DOHH2 (cell line): ENCODE results near the gene MASP1.

Experiments
- H3F3A ChIP-seq: fragments of 200-600 bp; sonication (generic), shearing (Covaris generic); 2 replicates; pipeline ENCODE4 v1.6.0; 2016; ENCODE audit warnings: antibody characterized with exemption, mild to moderate bottlenecking; ENCODE audit not compliant: control insufficient read depth, insufficient read depth
- H3K27ac ChIP-seq: fragments of 200-600 bp; sonication (generic); 2 replicates; pipeline ENCODE4 v1.5.1; 2014; ENCODE audit warnings: low read depth, mild to moderate bottlenecking, low read length, moderate library complexity
- H3K27me3 ChIP-seq: fragments of 200-600 bp; sonication (generic); 2 replicates; pipeline ENCODE4 v1.6.1; 2014; ENCODE audit warnings: mild to moderate bottlenecking, low read length, mixed read lengths; ENCODE audit not compliant: control insufficient read depth
- H3K36me3 ChIP-seq: fragments of 200-600 bp; sonication (generic); 2 replicates; pipeline ENCODE4 v1.6.1; 2014; ENCODE audit warnings: mild to moderate bottlenecking, low read length, moderate library complexity, mixed read lengths; ENCODE audit not compliant: control insufficient read depth
- H3K4me1 ChIP-seq: fragments of 200-600 bp; sonication (generic); 2 replicates; pipeline ENCODE4 v1.6.1; 2014; ENCODE audit warnings: mild to moderate bottlenecking, low read length, mixed read lengths; ENCODE audit not compliant: control insufficient read depth
- H3K4me2 ChIP-seq: fragments of 200-600 bp; sonication (generic); 2 replicates; pipeline ENCODE4 v1.6.0; 2014; ENCODE audit warnings: mild to moderate bottlenecking, low read length, moderate library complexity
- H3K4me3 ChIP-seq: fragments of 200-600 bp; sonication (generic); 2 replicates; pipeline ENCODE4 v1.5.1; 2014; ENCODE audit warnings: mild to moderate bottlenecking, low read length, mixed read lengths
- H3K79me2 ChIP-seq: fragments of 200-600 bp; sonication (generic); 2 replicates; pipeline ENCODE4 v1.6.1; 2014; ENCODE audit warnings: mild to moderate bottlenecking, low read length, mixed read lengths; ENCODE audit not compliant: control insufficient read depth
- H3K9me2 ChIP-seq: fragments of 200-600 bp; sonication (generic); replicated peaks from 2 replicates; pipeline ENCODE4 v1.6.1; 2014; ENCODE audit warnings: mild to moderate bottlenecking, low read length, mixed read lengths; ENCODE audit not compliant: control insufficient read depth
- H3K9me3 ChIP-seq: fragments of 200-600 bp; sonication (generic); 2 replicates; pipeline ENCODE4 v1.6.1; 2014; ENCODE audit warnings: antibody characterized with exemption, low read length, mixed read lengths; ENCODE audit not compliant: control insufficient read depth, insufficient read depth
- H4K20me1 ChIP-seq: fragments of 200-600 bp; sonication (generic); 2 replicates; pipeline ENCODE4 v1.6.0; 2014; ENCODE audit warnings: low read depth, mild to moderate bottlenecking, antibody characterized with exemption, low read length, moderate library complexity; ENCODE audit not compliant: control insufficient read depth, insufficient read depth
- CTCF ChIP-seq: fragments of 200-600 bp; sonication (generic); IDR thresholded peaks from one replicate; pipeline ENCODE4 v1.5.1; 2014; ENCODE audit warnings: antibody characterized with exemption, mild to moderate bottlenecking, low read depth, low read length; ENCODE audit not compliant: poor library complexity, severe bottlenecking
- EZH2phosphoT487 ChIP-seq: fragments of 200-600 bp; sonication (generic); IDR thresholded peaks from 2 replicates; pipeline ENCODE4 v1.6.1; 2017; ENCODE audit warnings: borderline replicate concordance, mild to moderate bottlenecking, antibody characterized with exemption, low read length, moderate library complexity, mixed read lengths

The MASP1 gene

GRCh38 chr3:187223799-187224198 is 67.7 kb downstream of the MASP1 start:
- Histone ChIP-seq H3K9me2 (no peaks in the 10 kb centered on the region), H3K4me1 (peaks cover 5% of the 10 kb centered on the region; the same call in 1 of the 2 replicates), H3K79me2 (no peaks in the 10 kb centered on the region), H3F3A (no peaks in the 10 kb centered on the region), H3K27ac (no peak overlapping the region), H3K4me2 (no peak overlapping the region), H3K36me3 (no peaks in the 10 kb centered on the region), H3K27me3 (peaks cover 5% of the 10 kb centered on the region; the same call in 1 of the 2 replicates), H3K9me3 (no peaks in the 10 kb centered on the region), H3K4me3 (no peak overlapping the region), H4K20me1 (no peaks in the 10 kb centered on the region)
- no peak for TF ChIP-seq CTCF
- TF ChIP-seq EZH2phosphoT487, result no peak

GRCh38 chr3:187222801-187223200 is 68.7 kb downstream of the MASP1 start:
- Histone ChIP-seq H3K9me2 (no peaks in the 10 kb centered on the region), H3K27ac (no peak overlapping the region), H3K4me1 (peaks cover 5% of the 10 kb centered on the region; the same call in 1 of the 2 replicates), H4K20me1 (no peaks in the 10 kb centered on the region), H3F3A (no peaks in the 10 kb centered on the region), H3K36me3 (no peaks in the 10 kb centered on the region), H3K79me2 (no peaks in the 10 kb centered on the region), H3K4me2 (no peak overlapping the region), H3K27me3 (peaks cover 9% of the 10 kb centered on the region; the same call in 1 of the 2 replicates), H3K4me3 (no peak overlapping the region), H3K9me3 (no peaks in the 10 kb centered on the region)
- TF ChIP-seq CTCF, result no peak
- no peak for TF ChIP-seq EZH2phosphoT487

GRCh38 chr3:187215460-187215859 is 76.1 kb downstream of the MASP1 start:
- Histone ChIP-seq H4K20me1 (no peaks in the 10 kb centered on the region), H3F3A (no peaks in the 10 kb centered on the region), H3K9me2 (no peaks in the 10 kb centered on the region), H3K27ac (no peak overlapping the region), H3K27me3 (peaks cover 23% of the 10 kb centered on the region), H3K4me1 (no peaks in the 10 kb centered on the region), H3K9me3 (no peaks in the 10 kb centered on the region), H3K36me3 (no peaks in the 10 kb centered on the region), H3K4me3 (no peak overlapping the region), H3K4me2 (no peak overlapping the region), H3K79me2 (no peaks in the 10 kb centered on the region)
- TF ChIP-seq EZH2phosphoT487 (no peak), CTCF (no peak)

GRCh38 chr3:187213616-187214015 is 77.9 kb downstream of the MASP1 start:
- no peaks in the 10 kb centered on the region for H3K4me1 ChIP-seq
- H3K36me3 ChIP-seq, result no peaks in the 10 kb centered on the region
- H3K9me3 ChIP-seq, result no peaks in the 10 kb centered on the region
- peaks cover 23% of the 10 kb centered on the region for H3K27me3 ChIP-seq
- H3K9me2 ChIP-seq, result no peaks in the 10 kb centered on the region
- H3K4me2 ChIP-seq, result no peak overlapping the region
- no peak overlapping the region for H3K4me3 ChIP-seq
- no peaks in the 10 kb centered on the region for H4K20me1 ChIP-seq
- H3F3A ChIP-seq, result no peaks in the 10 kb centered on the region
- H3K79me2 ChIP-seq, result no peaks in the 10 kb centered on the region
- no peak overlapping the region for H3K27ac ChIP-seq
- TF ChIP-seq CTCF (no peak), EZH2phosphoT487 (no peak)
